Measurements from ENCODE around the gene LY6G6F. TPM values are rescaled to one million over a fixed set of nuclear protein-coding genes. Genes with fewer than 3 reads are reported as not detected.
A peak's percentile ranks its signal among the peaks of the same experiment; 100 is the strongest.

The LY6G6F gene
- polyA plus RNA-seq, 1 of the 3 experiments (the other 2 are of a cell fraction), result not detected

DNA sequence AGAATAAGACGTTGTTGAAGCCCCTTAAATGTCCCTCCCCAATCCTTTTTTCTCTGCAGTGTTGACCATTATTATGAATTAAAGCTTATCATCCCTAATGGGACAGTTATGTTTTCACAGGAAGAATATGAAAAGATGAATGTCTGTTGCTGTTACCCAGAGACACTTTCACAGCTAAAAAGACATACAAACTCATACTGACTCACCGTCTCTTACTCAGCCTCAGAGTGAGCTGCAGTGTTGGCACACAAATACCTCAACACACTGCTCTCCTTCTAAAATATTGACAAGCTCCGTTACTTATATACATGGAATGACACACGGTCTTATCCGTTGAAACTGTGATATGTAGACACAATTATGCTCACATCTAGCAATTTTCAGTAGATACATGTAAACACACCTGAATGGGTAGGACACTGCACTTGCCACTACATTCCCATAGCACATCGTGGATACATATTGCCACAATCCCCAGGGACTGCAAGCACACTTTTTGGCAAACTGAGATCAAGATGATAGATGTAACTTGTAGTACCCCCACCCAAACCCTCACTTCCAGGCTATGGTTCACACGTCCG lies 46.2 kb downstream of the LY6G6F start:
- Histone ChIP-seq H3K9me3 (no peaks in the 10 kb centered on the region), H3K4me3 (ENCODE audit: low read depth in 2 of 2, low read length in 1 of 2) (no peak overlapping the region), H3K36me3 (replicated peaks in 1 of 2; ENCODE audit: control insufficient read depth in 1 of 2, insufficient read depth in 2 of 2, low read length in 1 of 2) (peaks cover 0 to 6% of the 10 kb centered on the region in 2 experiments), H3K9me2 (no peaks in the 10 kb centered on the region), H3K9ac (peak overlapping the region; percentile 55; the same call in 1 of the 2 replicates), H3K27ac (ENCODE audit: low read depth in 2 of 2, low read length in 1 of 2) (peak overlapping the region in 1 of 2 experiments; percentile 84; a peak in 2 of 4 replicates), H4K20me1 (ENCODE audit: insufficient read depth) (no peaks in the 10 kb centered on the region), H3F3A (replicated peaks; ENCODE audit: insufficient read depth) (peaks cover 26% of the 10 kb centered on the region), H3K27me3 (ENCODE audit: insufficient read depth) (no peaks in the 10 kb centered on the region), H3K79me2 (ENCODE audit: insufficient read depth) (no peaks in the 10 kb centered on the region; the same call in 1 of the 2 replicates), H2AFZ (ENCODE audit: low read depth) (no peak overlapping the region), H3K4me1 (ENCODE audit: control insufficient read depth in 1 of 2, insufficient read depth in 2 of 2, low read depth in 1 of 2, low read length in 1 of 2) (0 out of 4 replicates have a peak, but pooled peaks cover 0 to 3% of the 10 kb centered on the region in 2 experiments), H3K4me2 (peak overlapping the region; percentile 59)
- WGBS (ENCODE audit: low lambda C conversion rate), result 34% methylated on average over 8 of the region's 8 CpGs
- CTCF ChIA-PET, result interaction anchor here (1.0 to 1.4 kb wide), 3 partner anchors 17 to 78 kb away, joined by 3 to 7 read pairs (median 5); no protein-coding TSS in a partner anchor
- POLR2A ChIA-PET, result no interaction called here
- TF ChIP-seq TCF12 (IDR thresholded peaks at IDR 0.05), result peak; percentile 36; the same call in 1 of the 2 replicates
- no peak for TF ChIP-seq FOXJ3 (CRISPR knock-in tag; IDR thresholded peaks at IDR 0.05)
- no peak for TF ChIP-seq RFX5 (IDR thresholded peaks at IDR 0.05; ENCODE audit: low read length)
- no peak for TF ChIP-seq GATA2 (CRISPR knock-in tag; IDR thresholded peaks at IDR 0.05)
- TF ChIP-seq JUND (IDR thresholded peaks at IDR 0.05), result peak; percentile 75
- TF ChIP-seq FOSL2 (IDR thresholded peaks at IDR 0.05; ENCODE audit: borderline replicate concordance, low read depth), result peak; percentile 76; the same call in 1 of the 2 replicates
- 0 out of 2 replicates have a peak, but pooled peaks have one; percentile 21 for TF ChIP-seq NFIC (IDR thresholded peaks at IDR 0.05; ENCODE audit: borderline replicate concordance)
- TF ChIP-seq POLR2AphosphoS5 (IDR thresholded peaks at IDR 0.05; ENCODE audit: low read depth, low read length), result peak; percentile 10; the same call in 1 of the 2 replicates
- TF ChIP-seq, protein P1, sequence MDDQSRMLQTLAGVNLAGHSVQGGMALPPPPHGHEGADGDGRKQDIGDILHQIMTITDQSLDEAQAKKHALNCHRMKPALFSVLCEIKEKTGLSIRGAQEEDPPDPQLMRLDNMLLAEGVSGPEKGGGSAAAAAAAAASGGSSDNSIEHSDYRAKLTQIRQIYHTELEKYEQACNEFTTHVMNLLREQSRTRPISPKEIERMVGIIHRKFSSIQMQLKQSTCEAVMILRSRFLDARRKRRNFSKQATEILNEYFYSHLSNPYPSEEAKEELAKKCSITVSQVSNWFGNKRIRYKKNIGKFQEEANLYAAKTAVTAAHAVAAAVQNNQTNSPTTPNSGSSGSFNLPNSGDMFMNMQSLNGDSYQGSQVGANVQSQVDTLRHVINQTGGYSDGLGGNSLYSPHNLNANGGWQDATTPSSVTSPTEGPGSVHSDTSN (IDR thresholded peaks at IDR 0.05), result peak; percentile 79
- DNase-seq, result no peak

DNA sequence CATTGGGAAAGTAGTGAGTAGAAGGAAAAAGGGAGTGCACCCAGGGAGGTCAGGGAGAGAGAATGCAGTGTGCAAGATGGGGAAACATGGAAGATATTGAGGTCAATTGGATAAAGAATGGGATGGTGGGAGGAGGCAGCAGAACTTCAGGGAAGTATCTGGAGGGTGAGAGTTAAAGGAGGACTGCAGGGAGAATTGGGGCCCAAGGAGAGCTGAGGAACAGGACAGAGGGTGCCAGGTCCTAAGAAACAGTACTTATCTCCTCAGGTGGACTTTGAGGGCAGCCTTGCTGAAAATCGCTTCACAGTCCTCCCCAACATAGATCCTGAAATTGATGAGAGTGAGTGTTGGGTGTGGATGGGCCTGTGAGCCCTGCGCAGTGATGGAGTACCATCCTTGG lies 51.6 kb downstream of the LY6G6F start:
- POLR2A ChIA-PET, result interaction anchor here (2.3 kb wide), 1 partner anchor 11 kb away, joined by 6 read pairs; no protein-coding TSS in a partner anchor
- no peak overlapping the region for H3K9ac ChIP-seq
- no peak overlapping the region for H3K4me3 ChIP-seq (ENCODE audit: low read depth in 2 of 2, low read length in 1 of 2)
- H3K36me3 ChIP-seq (replicated peaks in 1 of 2; ENCODE audit: control insufficient read depth in 1 of 2, insufficient read depth in 2 of 2, low read length in 1 of 2), result no peaks in the 10 kb centered on the region
- no peaks in the 10 kb centered on the region for H3K9me2 ChIP-seq
- H2AFZ ChIP-seq (ENCODE audit: low read depth), result no peak overlapping the region
- no peaks in the 10 kb centered on the region for H3K79me2 ChIP-seq (ENCODE audit: insufficient read depth)
- CTCF ChIA-PET, result interaction anchor here (1.5 kb wide), 1 partner anchor 33 kb away, joined by 5 read pairs; no protein-coding TSS in a partner anchor
- peaks cover 0 to under 1% of the 10 kb centered on the region in 2 experiments; a peak in 1 of 4 replicates for H3K4me1 ChIP-seq (ENCODE audit: control insufficient read depth in 1 of 2, insufficient read depth in 2 of 2, low read depth in 1 of 2, low read length in 1 of 2)
- no peaks in the 10 kb centered on the region for H3K9me3 ChIP-seq
- H4K20me1 ChIP-seq (ENCODE audit: insufficient read depth), result no peaks in the 10 kb centered on the region
- TF ChIP-seq TEAD4 (IDR thresholded peaks at IDR 0.05; ENCODE audit: borderline replicate concordance, insufficient read depth) (no peak), EP300 (IDR thresholded peaks at IDR 0.05; ENCODE audit: borderline replicate concordance in 1 of 2, low read depth in 1 of 2, low read length in 1 of 2) (no peak), SMC3 (IDR thresholded peaks at IDR 0.05; ENCODE audit: low read depth, low read length) (no peak), TCF12 (IDR thresholded peaks at IDR 0.05) (no peak), NRF1 (IDR thresholded peaks at IDR 0.05; ENCODE audit: low read depth, low read length) (no peak), FOSL2 (IDR thresholded peaks at IDR 0.05; ENCODE audit: borderline replicate concordance, low read depth) (no peak)
- TF ChIP-seq, protein P2, sequence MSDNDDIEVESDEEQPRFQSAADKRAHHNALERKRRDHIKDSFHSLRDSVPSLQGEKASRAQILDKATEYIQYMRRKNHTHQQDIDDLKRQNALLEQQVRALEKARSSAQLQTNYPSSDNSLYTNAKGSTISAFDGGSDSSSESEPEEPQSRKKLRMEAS (IDR thresholded peaks at IDR 0.05; ENCODE audit: low read depth), result no peak
- H3K4me2 ChIP-seq, result no peak overlapping the region
- WGBS (ENCODE audit: low lambda C conversion rate), result 100% methylated on average over 2 of the region's 2 CpGs
- DNase-seq, result no peak
- H3F3A ChIP-seq (replicated peaks; ENCODE audit: insufficient read depth), result peaks cover 6% of the 10 kb centered on the region
- no peaks in the 10 kb centered on the region for H3K27me3 ChIP-seq (ENCODE audit: insufficient read depth)
- H3K27ac ChIP-seq (ENCODE audit: low read depth in 2 of 2, low read length in 1 of 2), result no peak overlapping the region

Small RNA genes within 50 kb of the gene (small RNA-seq; reads per million reads assigned to genes)
- gene LY6G6D (0 reads per million in 7 experiments), gene MIR4646 (0 reads per million in 7 experiments), gene RF00019 (0 reads per million in 7 experiments), gene RNU6-850P (0 reads per million in 7 experiments)

Other genes starting within 250 kb of the LY6G6F start
- 9.7 and 9.9 TPM in 2 replicates for gene MICB, start 208.7 kb upstream of the LY6G6F start, polyA plus RNA-seq (2012; rRNA removed)
- not detected in 2 replicates for gene MCCD1, start 177.9 kb upstream of the LY6G6F start, polyA plus RNA-seq (2012; rRNA removed)
- gene DDX39B, start 164.9 kb upstream of the LY6G6F start, polyA plus RNA-seq (2012; rRNA removed), result 502 and 556 TPM in 2 replicates
- gene ATP6V1G2, start 160.3 kb upstream of the LY6G6F start, polyA plus RNA-seq (2012; rRNA removed), result 13.6 and 15.6 TPM in 2 replicates
- gene NFKBIL1, start 159.3 kb upstream of the LY6G6F start, polyA plus RNA-seq (2012; rRNA removed), result 14.6 and 17.1 TPM in 2 replicates
- gene LTA, start 134.6 kb upstream of the LY6G6F start, polyA plus RNA-seq (2012; rRNA removed), result not detected in 2 replicates
- not detected in 2 replicates for gene TNF, start 131.3 kb upstream of the LY6G6F start, polyA plus RNA-seq (2012; rRNA removed)
- gene LTB, start 124.4 kb upstream of the LY6G6F start, polyA plus RNA-seq (2012; rRNA removed), result 0.10 and 0.16 TPM in 2 replicates
- not detected in 2 replicates for gene LST1, start 120.6 kb upstream of the LY6G6F start, polyA plus RNA-seq (2012; rRNA removed)
- gene NCR3, start 113.9 kb upstream of the LY6G6F start, polyA plus RNA-seq (2012; rRNA removed), result not detected in 2 replicates
- gene AIF1, start 91.6 kb upstream of the LY6G6F start, polyA plus RNA-seq (2012; rRNA removed), result not detected in 2 replicates
- 36.1 and 76.1 TPM in 2 replicates for gene PRRC2A, start 86.2 kb upstream of the LY6G6F start, polyA plus RNA-seq (2012; rRNA removed)
- gene BAG6, start 54.2 kb upstream of the LY6G6F start, polyA plus RNA-seq (2012; rRNA removed), result 100 and 220 TPM in 2 replicates
- gene APOM, start 51.0 kb upstream of the LY6G6F start, polyA plus RNA-seq (2012; rRNA removed), result 6.8 and 7.2 TPM in 2 replicates
- 10.3 and 11.5 TPM in 2 replicates for gene C6orf47, start 46.1 kb upstream of the LY6G6F start, polyA plus RNA-seq (2012; rRNA removed)
- gene GPANK1, start 41.9 kb upstream of the LY6G6F start, polyA plus RNA-seq (2012; rRNA removed), result 18.3 and 19.1 TPM in 2 replicates
- 97.3 and 101 TPM in 2 replicates for gene CSNK2B, start 40.8 kb upstream of the LY6G6F start, polyA plus RNA-seq (2012; rRNA removed)
- gene LY6G5B, start 36.9 kb upstream of the LY6G6F start, polyA plus RNA-seq (2012; rRNA removed), result 12.7 and 20.6 TPM in 2 replicates
- 0.60 and 1.1 TPM in 2 replicates for gene LY6G5C, start 25.8 kb upstream of the LY6G6F start, polyA plus RNA-seq (2012; rRNA removed)
- gene ABHD16A, start 3.5 kb upstream of the LY6G6F start, polyA plus RNA-seq (2012; rRNA removed), result 49.3 and 52.9 TPM in 2 replicates
- gene LY6G6D, start 8.5 kb downstream of the LY6G6F start, polyA plus RNA-seq (2012; rRNA removed), result not detected in 2 replicates
- 0.08 TPM in 1 of 2 replicates, not detected in the other for gene LY6G6C, start 14.9 kb downstream of the LY6G6F start, polyA plus RNA-seq (2012; rRNA removed)
- gene MPIG6B, start 16.5 kb downstream of the LY6G6F start, polyA plus RNA-seq (2012; rRNA removed), result not detected in 2 replicates
- gene DDAH2, start 22.4 kb downstream of the LY6G6F start, polyA plus RNA-seq (2012; rRNA removed), result 147 and 180 TPM in 2 replicates
- 520 and 569 TPM in 2 replicates for gene CLIC1, start 29.7 kb downstream of the LY6G6F start, polyA plus RNA-seq (2012; rRNA removed)
- gene MSH5, start 33.1 kb downstream of the LY6G6F start, polyA plus RNA-seq (2012; rRNA removed), result 16.0 and 19.5 TPM in 2 replicates
- 5.9 and 6.3 TPM in 2 replicates for gene SAPCD1, start 55.8 kb downstream of the LY6G6F start, polyA plus RNA-seq (2012; rRNA removed)
- 0.45 and 0.56 TPM in 2 replicates for gene VWA7, start 70.5 kb downstream of the LY6G6F start, polyA plus RNA-seq (2012; rRNA removed)
- 22.2 and 35.1 TPM in 2 replicates for gene VARS1, start 88.9 kb downstream of the LY6G6F start, polyA plus RNA-seq (2012; rRNA removed)
- 47.8 and 79.1 TPM in 2 replicates for gene LSM2, start 100.1 kb downstream of the LY6G6F start, polyA plus RNA-seq (2012; rRNA removed)
- gene HSPA1L, start 108.4 kb downstream of the LY6G6F start, polyA plus RNA-seq (2012; rRNA removed), result 0.69 and 0.83 TPM in 2 replicates
- 71.1 and 119 TPM in 2 replicates for gene HSPA1A, start 108.7 kb downstream of the LY6G6F start, polyA plus RNA-seq (2012; rRNA removed)
- gene HSPA1B, start 120.9 kb downstream of the LY6G6F start, polyA plus RNA-seq (2012; rRNA removed), result 52.4 and 96.3 TPM in 2 replicates
- gene NEU1, start 156.0 kb downstream of the LY6G6F start, polyA plus RNA-seq (2012; rRNA removed), result 42.2 and 43.0 TPM in 2 replicates
- 0.26 and 0.49 TPM in 2 replicates for gene SLC44A4, start 172.1 kb downstream of the LY6G6F start, polyA plus RNA-seq (2012; rRNA removed)
- 50.1 and 72.0 TPM in 2 replicates for gene EHMT2, start 190.8 kb downstream of the LY6G6F start, polyA plus RNA-seq (2012; rRNA removed)
- gene ZBTB12, start 195.2 kb downstream of the LY6G6F start, polyA plus RNA-seq (2012; rRNA removed), result 8.3 and 8.4 TPM in 2 replicates
- gene C2, start 220.9 kb downstream of the LY6G6F start, polyA plus RNA-seq (2012; rRNA removed), result 0.15 and 0.43 TPM in 2 replicates
- gene CFB, start 239.2 kb downstream of the LY6G6F start, polyA plus RNA-seq (2012; rRNA removed), result 42.1 and 64.4 TPM in 2 replicates